WTC11 (cell line): ENCODE measurements around the gene TMEFF2. TPM values are rescaled to one million over a fixed set of nuclear protein-coding genes. Genes with fewer than 3 reads are reported as not detected.
"Not testable (repeated sequence)": the region's sequence is repeated elsewhere in the genome, so short reads cannot be mapped to it uniquely, and the experiment has no call there.

Experiments used
- ATAC-seq: fragments of 200-7000 bp; cut with Tn5 transposase; 2 replicates; pipeline ENCODE4 v1.10.0; 2021; ENCODE audit warnings: mild to moderate bottlenecking, moderate library complexity
- CTCF ChIA-PET: fragments of 300-600 bp; sonication (Branson Sonifier 250); formaldehyde crosslinking; loops from one replicate; lab custom pipeline; 2021; ENCODE audit warnings: antibody characterized with exemption; lab: Charles Lee
- POLR2A ChIA-PET: fragments of 350-600 bp; sonication (Branson Sonifier 250); formaldehyde crosslinking; loops from one replicate; lab custom pipeline; 2021; ENCODE audit warnings: antibody characterized with exemption; lab: Charles Lee
- DNase-seq: peaks from one replicate; pipeline ENCODE4 v3.0.0; 2021; ENCODE audit warnings: low spot score
- H3K27ac Mint-ChIP-seq: 2 replicates; pipeline ENCODE4 v1.8.0; 2021; ENCODE audit warnings: mixed read lengths
- H3K27me3 Mint-ChIP-seq: 2 replicates; pipeline ENCODE4 v1.8.0; 2021; ENCODE audit warnings: low read depth, mild to moderate bottlenecking, moderate library complexity, mixed read lengths
- H3K36me3 Mint-ChIP-seq: 2 replicates; pipeline ENCODE4 v1.8.0; 2021; ENCODE audit warnings: mixed read lengths
- H3K4me1 Mint-ChIP-seq: 2 replicates; pipeline ENCODE4 v1.8.0; 2022; ENCODE audit warnings: mixed read lengths
- H3K4me3 Mint-ChIP-seq: 2 replicates; pipeline ENCODE4 v1.8.0; 2021; ENCODE audit warnings: mild to moderate bottlenecking, moderate library complexity, mixed read lengths
- H3K9me3 Mint-ChIP-seq: 2 replicates; pipeline ENCODE4 v1.8.0; 2021; ENCODE audit warnings: mixed read lengths
- ETV6 ChIP-seq: sonication (generic); formaldehyde crosslinking; IDR thresholded peaks from 2 replicates; pipeline ENCODE4 v1.8.1; 2022; ENCODE audit warnings: mild to moderate bottlenecking, missing genetic modification reagents
- FOXJ3 ChIP-seq: sonication (generic); formaldehyde crosslinking; IDR thresholded peaks from 2 replicates; pipeline ENCODE4 v1.9.0; 2021; ENCODE audit warnings: missing genetic modification reagents, mild to moderate bottlenecking, borderline replicate concordance
- IRF2 ChIP-seq: sonication (generic); formaldehyde crosslinking; IDR thresholded peaks from 2 replicates; pipeline ENCODE4 v1.8.0; 2022; ENCODE audit warnings: low read depth, missing genetic modification reagents, borderline replicate concordance
- JUN ChIP-seq: sonication (generic); formaldehyde crosslinking; IDR thresholded peaks from 2 replicates; pipeline ENCODE4 v1.8.0; 2023; ENCODE audit warnings: mild to moderate bottlenecking, missing genetic modification reagents
- NFATC4 ChIP-seq: fragments of 250-450 bp; sonication (Bioruptor Pico); IDR thresholded peaks from 2 replicates; pipeline ENCODE4 v1.9.0; 2021; ENCODE audit warnings: mild to moderate bottlenecking
- NFYB ChIP-seq: sonication (generic); formaldehyde crosslinking; conservative IDR thresholded peaks from 2 replicates; pipeline ENCODE4 v1.8.0; 2022; ENCODE audit warnings: low read depth, missing genetic modification reagents
- SMAD3 ChIP-seq: sonication (generic); formaldehyde crosslinking; IDR thresholded peaks from 2 replicates; pipeline ENCODE4 v1.8.0; 2022; ENCODE audit warnings: missing genetic modification reagents, mild to moderate bottlenecking, borderline replicate concordance
- TEAD1 ChIP-seq: sonication (generic); formaldehyde crosslinking; IDR thresholded peaks from 2 replicates; pipeline ENCODE4 v1.8.0; 2022; ENCODE audit warnings: mild to moderate bottlenecking, missing genetic modification reagents
- ZNF423 ChIP-seq: fragments of 250-450 bp; sonication (Bioruptor Pico); IDR thresholded peaks from 2 replicates; pipeline ENCODE4 v2.1.2; 2022; ENCODE audit warnings: mild to moderate bottlenecking, moderate library complexity
- total RNA-seq: library from RNA; stranded (reverse); gene quantifications from 3 replicates; pipeline ENCODE4 v1.2.3, GENCODE V29; 2021
- TF ChIP-seq, protein P1 (sequence below): sonication (generic); formaldehyde crosslinking; IDR thresholded peaks from 2 replicates; pipeline ENCODE4 v1.8.0; 2022; ENCODE audit warnings: mild to moderate bottlenecking, missing genetic modification reagents
- TF ChIP-seq, protein P2 (sequence below): sonication (generic); formaldehyde crosslinking; IDR thresholded peaks from 2 replicates; pipeline ENCODE4 v1.8.1; 2023; ENCODE audit warnings: mild to moderate bottlenecking, missing genetic modification reagents, moderate library complexity
- TF ChIP-seq, protein P3 (sequence below): sonication (generic); formaldehyde crosslinking; IDR thresholded peaks from 2 replicates; pipeline ENCODE4 v1.8.1; 2022; ENCODE audit warnings: low read depth, mild to moderate bottlenecking, moderate library complexity, missing genetic modification reagents, borderline replicate concordance
- TF ChIP-seq, protein P4 (sequence below): sonication (generic); formaldehyde crosslinking; IDR thresholded peaks from 2 replicates; pipeline ENCODE4 v1.8.1; 2023; ENCODE audit warnings: mild to moderate bottlenecking, moderate library complexity, missing genetic modification reagents
- TF ChIP-seq, protein P5 (sequence below): sonication (generic); formaldehyde crosslinking; IDR thresholded peaks from 2 replicates; pipeline ENCODE4 v1.8.1; 2023; ENCODE audit warnings: mild to moderate bottlenecking, missing genetic modification reagents
- TF ChIP-seq, protein P6 (sequence below): sonication (generic); formaldehyde crosslinking; IDR thresholded peaks from 2 replicates; pipeline ENCODE4 v1.8.0; 2023; ENCODE audit warnings: mild to moderate bottlenecking, missing genetic modification reagents
- TF ChIP-seq, protein P7 (sequence below): sonication (generic); formaldehyde crosslinking; IDR thresholded peaks from 2 replicates; pipeline ENCODE4 v1.8.0; 2023; ENCODE audit warnings: missing genetic modification reagents

The TMEFF2 gene
- total RNA-seq, 1 experiment from 2014 or later: 2.3 TPM

DNA sequence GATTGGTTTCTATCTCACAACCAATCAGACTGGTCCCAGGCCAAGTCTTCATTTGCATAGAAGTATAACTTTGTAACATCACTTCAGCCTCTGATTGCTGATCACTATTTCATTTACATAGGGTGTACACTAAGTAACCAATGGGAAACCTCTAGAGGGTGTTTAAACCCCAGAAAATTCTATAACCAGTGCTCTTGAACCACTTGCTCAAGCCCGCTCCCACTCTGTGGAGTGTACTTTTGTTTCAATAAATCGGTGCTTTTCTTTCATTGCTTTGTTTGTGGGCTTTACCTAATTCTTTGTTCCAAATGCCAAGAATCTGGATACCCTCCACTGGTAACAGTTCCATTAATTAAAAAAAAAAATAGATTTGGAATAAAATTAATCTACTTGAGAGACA is 77.0 kb downstream of the TMEFF2 start (continued):
- TF ChIP-seq ETV6 (CRISPR knock-in tag) (no peak), NFATC4 (CRISPR knock-in tag) (no peak), JUN (no peak)
- TF ChIP-seq, protein P1, sequence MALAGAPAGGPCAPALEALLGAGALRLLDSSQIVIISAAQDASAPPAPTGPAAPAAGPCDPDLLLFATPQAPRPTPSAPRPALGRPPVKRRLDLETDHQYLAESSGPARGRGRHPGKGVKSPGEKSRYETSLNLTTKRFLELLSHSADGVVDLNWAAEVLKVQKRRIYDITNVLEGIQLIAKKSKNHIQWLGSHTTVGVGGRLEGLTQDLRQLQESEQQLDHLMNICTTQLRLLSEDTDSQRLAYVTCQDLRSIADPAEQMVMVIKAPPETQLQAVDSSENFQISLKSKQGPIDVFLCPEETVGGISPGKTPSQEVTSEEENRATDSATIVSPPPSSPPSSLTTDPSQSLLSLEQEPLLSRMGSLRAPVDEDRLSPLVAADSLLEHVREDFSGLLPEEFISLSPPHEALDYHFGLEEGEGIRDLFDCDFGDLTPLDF (CRISPR knock-in tag): no peak
- TF ChIP-seq, all 79 proteins: peak for 0

DNA sequence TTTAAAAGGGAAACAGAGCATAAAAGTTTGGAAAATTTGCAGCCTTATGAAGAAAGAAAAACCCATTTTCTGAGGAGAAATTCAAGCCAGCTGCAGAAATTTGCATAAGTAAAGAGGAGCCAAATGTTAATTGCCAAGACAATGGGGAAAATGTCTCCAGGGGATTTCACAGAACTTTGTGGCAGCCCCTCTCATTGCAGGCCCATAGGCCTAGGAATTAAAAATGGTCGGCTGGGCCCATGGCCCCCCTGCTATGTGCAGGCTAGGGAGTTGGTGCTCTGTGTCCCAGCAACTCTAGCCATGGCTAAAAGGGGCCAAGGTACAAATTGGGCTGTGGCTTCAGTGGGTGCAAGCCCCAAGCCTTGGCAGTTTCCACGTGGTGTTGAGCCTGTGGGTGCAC is 83.2 kb downstream of the TMEFF2 start:
- ATAC-seq: peak; percentile 86
- H3K4me3 Mint-ChIP-seq, CTCF ChIA-PET, POLR2A ChIA-PET, DNase-seq: not testable (repeated sequence)
- peaks cover 13% of the 10 kb centered on the region for H3K4me1 Mint-ChIP-seq
- 0 out of 2 replicates have a peak, but pooled peaks have one; percentile 23 for TF ChIP-seq TEAD1 (CRISPR knock-in tag)
- TF ChIP-seq ZNF423 (CRISPR knock-in tag): peak; percentile 44; the same call in 1 of the 2 replicates
- TF ChIP-seq, all 79 proteins: peak for 2; not testable (repeated sequence) for 77
- Mint-ChIP-seq H3K9me3 (peaks cover 40% of the 10 kb centered on the region), H3K36me3 (peaks cover 22% of the 10 kb centered on the region), H3K27ac (peak overlapping the region; percentile 44)
- H3K27me3 Mint-ChIP-seq: not testable (repeated sequence)

DNA sequence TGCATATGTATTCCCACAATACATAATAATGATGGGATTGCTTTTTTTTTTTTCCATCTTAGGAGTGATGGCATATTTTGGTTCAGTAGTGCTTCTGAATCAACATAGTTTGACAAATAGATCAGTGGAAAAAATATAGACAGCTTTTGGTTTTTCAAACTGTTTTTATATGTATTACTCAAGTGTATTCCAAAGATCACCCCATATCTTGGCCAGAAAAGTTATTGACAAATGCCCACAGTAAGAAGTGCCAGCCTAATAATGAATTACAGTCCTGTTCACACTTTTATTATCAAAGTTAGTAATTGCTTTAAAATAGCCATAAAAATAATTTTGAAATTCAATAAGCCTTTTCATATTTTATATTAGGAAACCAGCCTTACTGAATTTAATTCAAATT is 95.0 kb downstream of the TMEFF2 start:
- H3K4me3 Mint-ChIP-seq: no peak overlapping the region
- no peak overlapping the region for H3K27ac Mint-ChIP-seq
- POLR2A ChIA-PET: no interaction called here

DNA sequence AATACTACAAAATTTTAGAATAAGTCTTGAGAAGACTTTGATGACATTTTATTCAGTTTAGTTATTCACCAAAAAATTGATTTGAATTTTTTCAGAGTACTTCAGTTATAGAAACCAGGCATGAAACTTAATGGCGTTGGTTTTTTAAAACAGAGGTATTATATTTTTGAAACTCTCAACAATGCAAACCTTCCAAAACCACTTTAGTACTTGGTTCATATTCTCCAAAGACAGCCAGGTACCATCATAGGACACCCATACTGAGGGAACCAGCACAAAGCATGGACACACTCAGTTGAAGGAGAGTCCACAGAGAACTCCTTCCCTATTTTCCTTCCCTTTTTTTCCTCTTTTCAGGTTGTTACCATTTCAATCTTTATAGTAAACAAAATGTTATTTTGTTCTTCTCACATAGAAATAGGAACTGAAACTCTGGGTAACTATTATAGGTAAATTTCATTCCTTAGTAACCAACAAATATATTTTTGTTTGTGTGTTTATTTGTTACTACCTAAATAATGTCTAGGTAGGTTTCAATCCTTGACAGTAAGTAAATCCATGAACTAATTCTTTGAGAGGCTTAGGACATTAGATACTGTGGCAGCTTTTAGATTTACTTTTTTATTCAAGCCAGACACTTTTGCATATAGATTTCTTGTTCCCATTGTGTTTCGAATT is 95.8 kb downstream of the TMEFF2 start:
- no peaks in the 10 kb centered on the region for H3K27me3 Mint-ChIP-seq
- H3K4me1 Mint-ChIP-seq: peaks cover 12% of the 10 kb centered on the region; the same call in 1 of the 2 replicates
- H3K27ac Mint-ChIP-seq: no peak overlapping the region
- DNase-seq (no peak), ATAC-seq (no peak)
- no peaks in the 10 kb centered on the region for H3K9me3 Mint-ChIP-seq
- POLR2A ChIA-PET: no interaction called here
- CTCF ChIA-PET: no interaction called here
- no peak overlapping the region for H3K4me3 Mint-ChIP-seq
- TF ChIP-seq, protein P2, sequence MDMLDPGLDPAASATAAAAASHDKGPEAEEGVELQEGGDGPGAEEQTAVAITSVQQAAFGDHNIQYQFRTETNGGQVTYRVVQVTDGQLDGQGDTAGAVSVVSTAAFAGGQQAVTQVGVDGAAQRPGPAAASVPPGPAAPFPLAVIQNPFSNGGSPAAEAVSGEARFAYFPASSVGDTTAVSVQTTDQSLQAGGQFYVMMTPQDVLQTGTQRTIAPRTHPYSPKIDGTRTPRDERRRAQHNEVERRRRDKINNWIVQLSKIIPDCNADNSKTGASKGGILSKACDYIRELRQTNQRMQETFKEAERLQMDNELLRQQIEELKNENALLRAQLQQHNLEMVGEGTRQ (CRISPR knock-in tag): no peak
- TF ChIP-seq FOXJ3 (CRISPR knock-in tag) (no peak), IRF2 (CRISPR knock-in tag) (no peak), NFYB (CRISPR knock-in tag) (no peak)
- no peaks in the 10 kb centered on the region for H3K36me3 Mint-ChIP-seq

More for the DNA sequence above, 95.0 kb downstream of the TMEFF2 start:
- Mint-ChIP-seq H3K9me3 (no peaks in the 10 kb centered on the region), H3K27me3 (no peaks in the 10 kb centered on the region), H3K36me3 (no peaks in the 10 kb centered on the region), H3K4me1 (peaks cover 13% of the 10 kb centered on the region; the same call in 1 of the 2 replicates)
- no peak for DNase-seq
- CTCF ChIA-PET: no interaction called here
- TF ChIP-seq, protein P3, sequence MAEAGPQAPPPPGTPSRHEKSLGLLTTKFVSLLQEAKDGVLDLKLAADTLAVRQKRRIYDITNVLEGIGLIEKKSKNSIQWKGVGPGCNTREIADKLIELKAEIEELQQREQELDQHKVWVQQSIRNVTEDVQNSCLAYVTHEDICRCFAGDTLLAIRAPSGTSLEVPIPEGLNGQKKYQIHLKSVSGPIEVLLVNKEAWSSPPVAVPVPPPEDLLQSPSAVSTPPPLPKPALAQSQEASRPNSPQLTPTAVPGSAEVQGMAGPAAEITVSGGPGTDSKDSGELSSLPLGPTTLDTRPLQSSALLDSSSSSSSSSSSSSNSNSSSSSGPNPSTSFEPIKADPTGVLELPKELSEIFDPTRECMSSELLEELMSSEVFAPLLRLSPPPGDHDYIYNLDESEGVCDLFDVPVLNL: no peak
- no peak for ATAC-seq

DNA sequence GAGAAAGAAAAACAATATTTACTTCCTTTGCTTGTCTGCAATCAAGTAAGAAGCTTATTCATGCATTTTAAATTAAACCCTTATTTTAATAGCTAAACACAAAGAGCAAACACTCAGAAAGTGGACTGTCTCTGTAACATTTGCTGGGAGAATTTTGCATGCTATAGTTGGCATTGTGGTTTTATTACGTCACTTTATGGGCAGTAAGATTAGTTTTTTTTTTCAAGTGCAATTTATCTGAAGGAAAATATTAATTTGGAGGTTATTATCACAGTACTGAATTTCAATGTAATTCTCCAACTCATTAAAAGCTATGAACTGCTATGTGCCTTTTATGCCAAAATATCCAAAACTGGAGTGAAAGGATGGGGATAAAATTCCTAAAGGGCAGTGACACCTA is 103.3 kb downstream of the TMEFF2 start:
- ChIA-PET POLR2A (no interaction called here), CTCF (interaction anchor here (0.8 kb wide), 1 partner anchor 71 kb away, joined by 3 read pairs; no protein-coding TSS in a partner anchor)
- ATAC-seq: no peak

More for the DNA sequence above, 103.3 kb downstream of the TMEFF2 start:
- TF ChIP-seq, protein P4, sequence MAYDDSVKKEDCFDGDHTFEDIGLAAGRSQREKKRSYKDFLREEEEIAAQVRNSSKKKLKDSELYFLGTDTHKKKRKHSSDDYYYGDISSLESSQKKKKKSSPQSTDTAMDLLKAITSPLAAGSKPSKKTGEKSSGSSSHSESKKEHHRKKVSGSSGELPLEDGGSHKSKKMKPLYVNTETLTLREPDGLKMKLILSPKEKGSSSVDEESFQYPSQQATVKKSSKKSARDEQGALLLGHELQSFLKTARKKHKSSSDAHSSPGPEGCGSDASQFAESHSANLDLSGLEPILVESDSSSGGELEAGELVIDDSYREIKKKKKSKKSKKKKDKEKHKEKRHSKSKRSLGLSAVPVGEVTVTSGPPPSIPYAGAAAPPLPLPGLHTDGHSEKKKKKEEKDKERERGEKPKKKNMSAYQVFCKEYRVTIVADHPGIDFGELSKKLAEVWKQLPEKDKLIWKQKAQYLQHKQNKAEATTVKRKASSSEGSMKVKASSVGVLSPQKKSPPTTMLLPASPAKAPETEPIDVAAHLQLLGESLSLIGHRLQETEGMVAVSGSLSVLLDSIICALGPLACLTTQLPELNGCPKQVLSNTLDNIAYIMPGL (CRISPR knock-in tag): no peak
- TF ChIP-seq NFATC4 (CRISPR knock-in tag) (no peak), SMAD3 (CRISPR knock-in tag) (no peak), JUN (no peak)
- TF ChIP-seq, protein P5, sequence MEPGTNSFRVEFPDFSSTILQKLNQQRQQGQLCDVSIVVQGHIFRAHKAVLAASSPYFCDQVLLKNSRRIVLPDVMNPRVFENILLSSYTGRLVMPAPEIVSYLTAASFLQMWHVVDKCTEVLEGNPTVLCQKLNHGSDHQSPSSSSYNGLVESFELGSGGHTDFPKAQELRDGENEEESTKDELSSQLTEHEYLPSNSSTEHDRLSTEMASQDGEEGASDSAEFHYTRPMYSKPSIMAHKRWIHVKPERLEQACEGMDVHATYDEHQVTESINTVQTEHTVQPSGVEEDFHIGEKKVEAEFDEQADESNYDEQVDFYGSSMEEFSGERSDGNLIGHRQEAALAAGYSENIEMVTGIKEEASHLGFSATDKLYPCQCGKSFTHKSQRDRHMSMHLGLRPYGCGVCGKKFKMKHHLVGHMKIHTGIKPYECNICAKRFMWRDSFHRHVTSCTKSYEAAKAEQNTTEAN: no peak
- TF ChIP-seq, protein P6, sequence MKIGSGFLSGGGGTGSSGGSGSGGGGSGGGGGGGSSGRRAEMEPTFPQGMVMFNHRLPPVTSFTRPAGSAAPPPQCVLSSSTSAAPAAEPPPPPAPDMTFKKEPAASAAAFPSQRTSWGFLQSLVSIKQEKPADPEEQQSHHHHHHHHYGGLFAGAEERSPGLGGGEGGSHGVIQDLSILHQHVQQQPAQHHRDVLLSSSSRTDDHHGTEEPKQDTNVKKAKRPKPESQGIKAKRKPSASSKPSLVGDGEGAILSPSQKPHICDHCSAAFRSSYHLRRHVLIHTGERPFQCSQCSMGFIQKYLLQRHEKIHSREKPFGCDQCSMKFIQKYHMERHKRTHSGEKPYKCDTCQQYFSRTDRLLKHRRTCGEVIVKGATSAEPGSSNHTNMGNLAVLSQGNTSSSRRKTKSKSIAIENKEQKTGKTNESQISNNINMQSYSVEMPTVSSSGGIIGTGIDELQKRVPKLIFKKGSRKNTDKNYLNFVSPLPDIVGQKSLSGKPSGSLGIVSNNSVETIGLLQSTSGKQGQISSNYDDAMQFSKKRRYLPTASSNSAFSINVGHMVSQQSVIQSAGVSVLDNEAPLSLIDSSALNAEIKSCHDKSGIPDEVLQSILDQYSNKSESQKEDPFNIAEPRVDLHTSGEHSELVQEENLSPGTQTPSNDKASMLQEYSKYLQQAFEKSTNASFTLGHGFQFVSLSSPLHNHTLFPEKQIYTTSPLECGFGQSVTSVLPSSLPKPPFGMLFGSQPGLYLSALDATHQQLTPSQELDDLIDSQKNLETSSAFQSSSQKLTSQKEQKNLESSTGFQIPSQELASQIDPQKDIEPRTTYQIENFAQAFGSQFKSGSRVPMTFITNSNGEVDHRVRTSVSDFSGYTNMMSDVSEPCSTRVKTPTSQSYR: no peak
- TF ChIP-seq, protein P7, sequence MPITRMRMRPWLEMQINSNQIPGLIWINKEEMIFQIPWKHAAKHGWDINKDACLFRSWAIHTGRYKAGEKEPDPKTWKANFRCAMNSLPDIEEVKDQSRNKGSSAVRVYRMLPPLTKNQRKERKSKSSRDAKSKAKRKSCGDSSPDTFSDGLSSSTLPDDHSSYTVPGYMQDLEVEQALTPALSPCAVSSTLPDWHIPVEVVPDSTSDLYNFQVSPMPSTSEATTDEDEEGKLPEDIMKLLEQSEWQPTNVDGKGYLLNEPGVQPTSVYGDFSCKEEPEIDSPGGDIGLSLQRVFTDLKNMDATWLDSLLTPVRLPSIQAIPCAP (CRISPR knock-in tag): no peak
- TF ChIP-seq, all 79 proteins: peak for 0
- DNase-seq: no peak
- H3K4me1 Mint-ChIP-seq: peaks cover 14% of the 10 kb centered on the region
- no peak overlapping the region for H3K27ac Mint-ChIP-seq
- no peaks in the 10 kb centered on the region for H3K9me3 Mint-ChIP-seq
- no peaks in the 10 kb centered on the region for H3K36me3 Mint-ChIP-seq
- H3K27me3 Mint-ChIP-seq: no peaks in the 10 kb centered on the region
- H3K4me3 Mint-ChIP-seq: no peak overlapping the region
